ENCODE results near the gene YY1AP1. TPM values are rescaled to one million over a fixed set of nuclear protein-coding genes. Genes with fewer than 3 reads are reported as not detected.

Gene YY1AP1
- total and polyA plus RNA-seq, 4 donors = 13.3 to 43.8 (median 26.6) TPM

GRCh38 chr1:155696524-155696923 is 8.0 kb upstream of the YY1AP1 start:
- Histone ChIP-seq H3K9ac (ENCODE audit: low read depth in 1 of 2, low read length in 2 of 2) (no peak overlapping the region), H3K36me3 (ENCODE audit: control insufficient read depth in 4 of 4, insufficient read depth in 3 of 4, low read depth in 1 of 4, low read length in 3 of 4) (peaks cover 0 to 2% (median 0%) of the 10 kb centered on the region in 4 donors), H3K27me3 (ENCODE audit: control insufficient read depth in 4 of 4, insufficient read depth in 4 of 4, low read length in 3 of 4) (no peaks in the 10 kb centered on the region), H3K4me3 (ENCODE audit: low read depth in 1 of 3, low read length in 3 of 3) (no peak overlapping the region), H3K9me3 (ENCODE audit: control insufficient read depth in 4 of 4, low read length in 3 of 4) (no peaks in the 10 kb centered on the region), H3K27ac (ENCODE audit: low read depth in 1 of 2, low read length in 2 of 2) (no peak overlapping the region), H3K4me1 (ENCODE audit: control insufficient read depth in 4 of 4, insufficient read depth in 4 of 4, low read length in 3 of 4) (peaks cover 8 to 10% (median 9%) of the 10 kb centered on the region in 4 donors)
- DNase-seq (ENCODE audit: low spot score) = no peak
- TF ChIP-seq ZBTB33 (IDR thresholded peaks at IDR 0.05) = no peak
- no peak for TF ChIP-seq REST (IDR thresholded peaks at IDR 0.05)
- no peak for TF ChIP-seq TAF1 (conservative IDR thresholded peaks at IDR 0.05)
- TF ChIP-seq RAD21 (IDR thresholded peaks at IDR 0.05) = no peak

GRCh38 chr1:155695608-155696007 is 7.0 kb upstream of the YY1AP1 start:
- WGBS = 97% methylated on average over 3 of the region's 3 CpGs
- no peak overlapping the region for H3K9ac ChIP-seq (ENCODE audit: low read depth in 1 of 2, low read length in 2 of 2)
- H3K27me3 ChIP-seq (ENCODE audit: control insufficient read depth in 4 of 4, insufficient read depth in 4 of 4, low read length in 3 of 4) = no peaks in the 10 kb centered on the region
- DNase-seq (ENCODE audit: low spot score) = no peak
- H3K27ac ChIP-seq (ENCODE audit: low read depth in 1 of 2, low read length in 2 of 2) = no peak overlapping the region
- H3K4me3 ChIP-seq (ENCODE audit: low read depth in 1 of 3, low read length in 3 of 3) = no peak overlapping the region
- H3K4me1 ChIP-seq (ENCODE audit: control insufficient read depth in 4 of 4, insufficient read depth in 4 of 4, low read length in 3 of 4) = peaks cover 8 to 11% (median 9%) of the 10 kb centered on the region in 4 donors
- TF ChIP-seq FOXA2 (IDR thresholded peaks at IDR 0.05) (no peak), GABPA (IDR thresholded peaks at IDR 0.05 in 1 of 2, conservative IDR thresholded peaks at IDR 0.05 in 1 of 2) (no peak), JUND (IDR thresholded peaks at IDR 0.05) (no peak), RXRA (IDR thresholded peaks at IDR 0.05) (no peak)
- peaks cover 0 to 2% (median 0%) of the 10 kb centered on the region in 4 donors for H3K36me3 ChIP-seq (ENCODE audit: control insufficient read depth in 4 of 4, insufficient read depth in 3 of 4, low read depth in 1 of 4, low read length in 3 of 4)
- H3K9me3 ChIP-seq (ENCODE audit: control insufficient read depth in 4 of 4, low read length in 3 of 4) = no peaks in the 10 kb centered on the region

GRCh38 chr1:155695072-155695471 is 6.5 kb upstream of the YY1AP1 start:
- Histone ChIP-seq H3K4me3 (ENCODE audit: low read depth in 1 of 3, low read length in 3 of 3) (no peak overlapping the region), H3K9me3 (ENCODE audit: control insufficient read depth in 4 of 4, low read length in 3 of 4) (no peaks in the 10 kb centered on the region), H3K4me1 (ENCODE audit: control insufficient read depth in 4 of 4, insufficient read depth in 4 of 4, low read length in 3 of 4) (peaks cover 9 to 16% (median 13%) of the 10 kb centered on the region in 4 donors), H3K9ac (ENCODE audit: low read depth in 1 of 2, low read length in 2 of 2) (no peak overlapping the region), H3K27ac (ENCODE audit: low read depth in 1 of 2, low read length in 2 of 2) (no peak overlapping the region), H3K36me3 (ENCODE audit: control insufficient read depth in 4 of 4, insufficient read depth in 3 of 4, low read depth in 1 of 4, low read length in 3 of 4) (peaks cover 0 to 2% (median 0%) of the 10 kb centered on the region in 4 donors), H3K27me3 (ENCODE audit: control insufficient read depth in 4 of 4, insufficient read depth in 4 of 4, low read length in 3 of 4) (no peaks in the 10 kb centered on the region)
- TF ChIP-seq REST (IDR thresholded peaks at IDR 0.05) = no peak
- no peak for TF ChIP-seq ATF3 (IDR thresholded peaks at IDR 0.05)
- TF ChIP-seq TAF1 (conservative IDR thresholded peaks at IDR 0.05) = no peak
- no peak for TF ChIP-seq CTCF (IDR thresholded peaks at IDR 0.05; ENCODE audit: low read depth, low read length, missing input control)
- no peak for TF ChIP-seq MAX (IDR thresholded peaks at IDR 0.05)
- TF ChIP-seq RAD21 (IDR thresholded peaks at IDR 0.05) = no peak
- TF ChIP-seq HNF4G (IDR thresholded peaks at IDR 0.05) = no peak
- no peak for TF ChIP-seq ZBTB33 (IDR thresholded peaks at IDR 0.05)
- no peak for TF ChIP-seq NR2F2 (IDR thresholded peaks at IDR 0.05)
- WGBS = 29% methylated on average over 4 of the region's 4 CpGs
- no peak for DNase-seq (ENCODE audit: low spot score)

Measured in liver (tissue), 9 donors.